ENCODE data around the gene DNAJC9.
"Not testable (repeated sequence)": the region's sequence is repeated elsewhere in the genome, so short reads cannot be mapped to it uniquely, and the experiment has no call there.

The DNAJC9 gene, protein sequence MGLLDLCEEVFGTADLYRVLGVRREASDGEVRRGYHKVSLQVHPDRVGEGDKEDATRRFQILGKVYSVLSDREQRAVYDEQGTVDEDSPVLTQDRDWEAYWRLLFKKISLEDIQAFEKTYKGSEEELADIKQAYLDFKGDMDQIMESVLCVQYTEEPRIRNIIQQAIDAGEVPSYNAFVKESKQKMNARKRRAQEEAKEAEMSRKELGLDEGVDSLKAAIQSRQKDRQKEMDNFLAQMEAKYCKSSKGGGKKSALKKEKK

GRCh38 chr10:73246646-73247508 is at the start of gene DNAJC9:
Gene DNAJC9, minus strand, starts transcription at chr10:73247255. Its CDS starts 66 bp downstream, at chr10:73247189.
- peak; percentile 84 for DNase-seq

DNA sequence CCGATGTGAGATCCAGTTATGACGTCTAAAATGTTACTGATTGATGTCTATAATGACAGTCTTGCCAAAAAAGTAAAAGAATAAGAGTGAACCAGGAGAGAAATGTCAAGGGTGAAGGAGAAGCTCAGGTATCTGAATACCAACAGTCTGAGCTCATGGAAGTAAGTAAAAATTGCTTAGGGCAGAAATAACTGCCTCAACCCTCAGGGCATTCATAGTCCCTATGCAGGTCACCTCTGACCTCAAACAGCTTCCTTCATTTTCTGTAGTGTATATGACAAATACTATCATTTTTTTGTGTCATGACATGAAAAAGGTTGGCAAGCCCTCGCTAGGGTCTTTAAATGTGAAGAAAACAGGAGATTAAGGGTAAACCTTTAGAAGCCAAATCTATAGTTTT is 46.4 kb upstream of the DNAJC9 start:
- DNase-seq: no peak

GRCh38 chr10:73289958-73290357 is 42.9 kb upstream of the DNAJC9 start:
- DNase-seq: no peak

DNA sequence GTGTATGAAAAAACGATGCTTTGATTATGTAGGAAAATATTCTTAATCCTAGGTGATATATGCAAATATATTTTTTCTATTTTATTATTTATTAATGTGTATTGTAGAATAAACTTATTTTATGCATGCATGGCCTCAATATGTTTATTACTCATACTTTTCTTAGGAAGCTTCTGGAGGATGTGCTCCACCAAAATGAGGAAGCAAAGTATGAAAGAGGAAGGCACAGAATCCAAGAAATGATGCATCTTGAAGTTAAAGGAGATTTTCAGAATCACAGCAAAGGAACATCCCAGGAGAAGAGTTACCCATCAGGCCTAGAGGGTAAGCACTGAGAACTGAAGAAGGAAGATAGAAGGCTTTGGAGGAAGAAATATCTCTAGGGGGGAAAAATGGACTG is 40.4 kb upstream of the DNAJC9 start:
- no peak for DNase-seq

- DNase-seq: no peak
Observed at GRCh38 chr10:73281097-73281496, 34.0 kb upstream of the DNAJC9 start.

DNA sequence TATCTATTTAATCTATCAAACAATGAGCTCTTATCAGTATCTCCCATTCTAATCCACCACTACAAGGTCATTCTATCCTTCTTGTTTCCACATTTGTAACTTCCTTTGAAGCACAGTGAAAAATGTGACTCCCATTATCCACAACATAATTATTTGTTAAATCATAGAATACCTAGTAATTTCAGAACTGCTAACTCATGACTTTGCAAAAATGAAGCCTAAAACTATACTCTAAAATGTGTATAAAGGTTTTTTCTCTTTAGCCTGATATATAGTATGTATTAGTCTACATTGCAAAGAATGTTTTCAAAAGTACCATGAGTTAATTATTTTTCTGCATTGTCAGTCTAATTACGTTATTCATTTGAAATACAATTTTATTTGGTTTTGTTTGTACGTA is 17.4 kb upstream of the DNAJC9 start:
- DNase-seq: no peak

DNA sequence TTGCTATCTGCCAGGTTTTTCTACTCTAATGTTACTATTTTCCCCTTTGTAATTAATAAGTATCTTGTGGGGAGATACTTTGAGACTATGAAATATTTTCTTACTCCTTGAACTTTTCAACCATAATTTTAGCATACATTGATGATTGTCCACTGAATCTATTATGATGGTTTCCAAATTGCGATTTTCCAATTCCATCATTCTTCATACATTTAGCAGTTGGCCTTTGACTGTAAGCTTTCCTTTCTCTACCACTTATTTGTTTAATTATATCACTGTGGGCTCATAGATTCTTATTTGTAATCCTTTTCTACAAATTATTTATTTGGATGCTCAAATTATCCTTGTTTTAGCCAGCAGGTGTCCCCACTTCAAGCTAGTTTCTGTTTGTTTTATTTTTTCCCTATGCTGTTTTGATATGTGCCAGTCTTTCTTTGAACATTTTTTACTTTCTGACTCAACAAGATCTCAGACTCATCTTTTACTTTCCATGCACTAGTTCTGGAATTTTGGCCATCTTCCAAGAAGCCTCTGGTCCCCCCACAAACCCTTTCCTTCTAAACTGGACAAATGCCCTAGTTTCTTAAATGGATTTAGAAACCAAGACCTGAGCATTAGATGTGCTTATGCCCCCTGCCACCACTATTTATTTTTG is 16.8 kb upstream of the DNAJC9 start:
- no peak for DNase-seq

GRCh38 chr10:73262880-73263555 is 16.0 kb upstream of the DNAJC9 start:
- DNase-seq: no peak

GRCh38 chr10:73262105-73262730 is 15.2 kb upstream of the DNAJC9 start:
- DNase-seq: no peak

DNA sequence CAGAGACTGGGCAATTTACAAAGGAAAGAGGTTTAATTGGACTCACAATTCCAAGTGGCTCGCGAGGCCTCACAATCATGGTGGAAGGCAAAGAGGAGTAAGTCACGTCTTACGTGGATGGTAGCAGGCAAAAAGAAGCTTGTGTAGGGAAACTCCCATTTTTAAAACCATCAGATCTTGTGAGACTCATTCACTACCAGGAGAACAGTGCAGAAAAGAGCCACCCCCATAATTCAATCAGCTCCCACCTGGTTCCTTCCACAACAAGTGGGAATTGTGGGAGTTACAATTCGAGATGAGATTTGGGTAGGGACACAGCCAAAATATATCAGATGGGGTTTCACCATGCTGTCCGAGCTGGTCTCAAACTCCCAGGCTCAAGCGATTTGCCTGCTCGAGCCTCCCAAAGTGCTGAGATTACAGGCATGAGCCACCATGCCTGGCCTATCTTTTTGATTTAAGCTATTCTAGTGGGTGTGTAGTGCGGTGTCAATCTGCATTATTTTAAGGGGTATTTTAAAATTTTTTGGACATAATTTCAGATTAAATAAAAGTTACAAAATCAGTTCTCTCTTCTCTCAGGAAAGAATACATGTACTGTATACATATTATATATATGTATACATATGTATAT is 14.4 kb upstream of the DNAJC9 start:
- no peak for DNase-seq

- DNase-seq: not testable (repeated sequence)
Observed at GRCh38 chr10:73258612-73259011, 11.6 kb upstream of the DNAJC9 start.

GRCh38 chr10:73253225-73253555 is 6.1 kb upstream of the DNAJC9 start:
- no peak for DNase-seq

DNA sequence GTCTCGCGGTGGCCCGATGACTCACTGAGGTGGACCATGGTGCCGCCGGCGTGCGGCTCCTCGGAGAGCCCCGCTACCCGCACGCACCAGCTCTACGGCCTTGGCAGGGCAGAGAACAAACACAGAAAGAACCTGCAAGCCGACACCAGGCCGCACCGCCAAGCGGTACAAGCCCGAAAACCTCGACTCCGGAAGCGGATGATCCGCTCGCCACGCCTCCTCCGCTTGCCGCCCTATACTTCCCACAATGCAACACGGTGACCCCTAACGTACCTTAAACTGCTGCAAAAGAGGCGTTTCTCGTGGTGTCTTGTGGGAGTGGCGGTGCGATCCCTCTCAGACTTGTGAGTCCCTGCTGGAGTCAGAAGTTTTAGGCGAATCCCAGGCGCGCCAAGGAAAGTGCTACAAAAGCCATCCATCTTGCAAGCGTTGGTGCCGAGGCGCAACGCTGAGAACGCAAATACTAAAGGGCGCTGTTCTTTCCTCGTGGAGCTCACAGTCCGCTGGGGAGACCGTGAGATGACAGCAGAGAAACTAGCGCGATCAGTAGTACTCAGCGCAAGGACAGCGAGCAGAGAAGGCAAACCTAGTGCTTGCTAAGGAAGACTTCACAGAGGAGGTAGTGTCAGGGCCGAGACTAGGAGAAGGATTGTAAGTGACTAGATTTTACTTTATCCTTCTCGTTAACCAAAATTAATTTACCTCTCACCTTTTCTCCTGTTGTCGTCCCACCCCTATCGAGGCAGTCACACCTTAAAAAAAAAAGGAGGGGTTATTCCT is 5.6 kb upstream of the DNAJC9 start, which contains the start of gene MRPS16:
Gene MRPS16, minus strand, starts transcription at position 200 of the 780 bp plus-strand sequence. Its CDS starts 162 bp downstream, at position 38.
- DNase-seq: peak; percentile 91

DNA sequence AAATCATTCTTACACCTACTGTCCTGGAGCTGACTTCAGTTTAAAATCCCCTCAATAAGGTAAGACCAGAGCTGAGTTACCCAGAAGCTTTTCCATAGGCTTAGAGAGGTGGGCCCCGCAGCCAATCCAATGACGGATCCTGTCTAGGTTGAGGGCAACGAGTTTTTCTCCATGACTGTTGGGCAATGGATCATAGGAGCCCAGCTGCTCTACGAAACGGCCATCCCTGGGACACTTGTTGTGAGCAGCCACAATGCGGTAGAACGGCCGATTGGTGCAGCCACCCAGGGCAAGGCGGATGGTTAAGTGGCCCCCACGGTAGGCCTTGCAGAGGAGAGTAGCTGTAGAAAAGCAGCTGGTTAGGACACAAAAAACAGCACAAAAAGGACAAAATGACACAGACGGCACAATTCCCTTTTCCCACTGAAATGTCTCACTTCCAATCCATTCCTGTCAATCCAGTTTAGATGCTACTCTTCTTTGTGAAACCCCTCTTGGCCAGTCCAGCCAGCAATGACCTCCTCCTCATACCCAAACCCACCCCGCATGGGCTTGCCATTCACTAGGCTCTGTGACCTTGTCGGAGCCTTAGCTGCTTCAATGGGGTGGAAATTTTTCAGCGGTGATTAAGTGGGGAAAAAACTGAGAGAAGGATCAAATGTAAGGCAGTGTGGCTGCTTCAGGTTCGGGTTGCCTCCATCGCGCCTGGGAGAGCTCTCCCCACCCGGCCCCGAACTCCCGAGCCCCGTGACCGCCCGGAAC is 4.8 kb upstream of the DNAJC9 start:
- no peak for DNase-seq

DNA sequence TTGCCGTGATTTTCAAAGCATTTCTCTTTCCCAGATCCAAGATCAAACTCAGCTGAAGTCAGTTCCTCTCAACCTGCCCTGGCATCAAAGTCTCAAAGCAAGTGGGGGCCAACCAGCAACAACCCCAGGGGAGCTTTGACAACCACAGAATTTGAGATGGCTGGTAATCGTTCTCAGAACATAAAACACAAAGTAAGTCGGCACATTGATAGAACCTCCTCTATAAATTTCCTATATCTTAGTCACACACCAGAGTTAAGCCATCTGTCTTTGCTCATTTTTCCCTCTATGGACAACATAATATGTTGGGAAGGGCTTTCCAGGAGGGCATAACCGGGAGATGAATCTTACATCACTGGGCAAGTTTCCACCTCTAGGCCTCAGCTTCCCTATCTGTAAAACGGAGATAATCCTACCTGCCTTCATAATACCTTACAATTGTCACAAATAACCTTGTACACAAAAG is 1.2 kb upstream of the DNAJC9 start:
- DNase-seq: no peak

- no peak for DNase-seq
Observed at GRCh38 chr10:73247509-73248258, 629 bp upstream of the DNAJC9 start.

GRCh38 chr10:73246322-73246645 is 771 bp downstream of the DNAJC9 start:
- no peak for DNase-seq

- DNase-seq: no peak
Observed at GRCh38 chr10:73244866-73245477, 2.1 kb downstream of the DNAJC9 start.

DNA sequence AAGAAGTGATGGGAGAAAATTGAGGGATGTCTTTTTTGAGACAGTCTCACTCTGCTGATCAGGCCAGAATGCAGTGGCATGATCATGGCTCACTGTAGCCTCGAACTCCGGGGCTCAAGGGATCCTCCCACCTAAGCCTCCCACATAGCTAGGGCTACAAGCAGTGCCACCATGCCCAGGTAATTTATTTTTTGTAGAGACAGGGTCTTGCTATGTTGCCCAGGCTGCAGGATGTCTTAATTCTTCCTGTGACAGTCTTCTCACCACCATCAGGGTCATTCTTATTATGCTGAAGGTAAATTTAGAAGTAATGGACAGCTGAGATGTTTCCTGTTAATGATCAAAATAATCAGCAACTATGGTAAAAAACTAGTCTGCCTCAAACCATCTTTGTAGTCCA is 7.1 kb downstream of the DNAJC9 start:
- no peak for DNase-seq
